A549 (cell line): ENCODE results near the gene TAGAP. TPM values are rescaled to one million over a fixed set of nuclear protein-coding genes. Genes with fewer than 3 reads are reported as not detected.

Source experiments
- ATAC-seq, 2 experiments: fragments of 200-7000 bp in 1 of 2; fragments of >200 bp in 1 of 2; cut with Nextera tagmentation in 1 of 2; cut with Tn5 transposase in 1 of 2; 3 replicates each; pipeline versions ENCODE4 v1.8.0 to v1.9.1; 2018 to 2020; ENCODE audit warnings: mild to moderate bottlenecking in 1 of 2, moderate library complexity in 1 of 2
- CTCF ChIA-PET: fragments of 300-600 bp; sonication (Branson Sonifier 250); formaldehyde crosslinking; extraction: SDS; loops from one replicate; lab custom pipeline; 2021; ENCODE audit warnings: antibody characterized with exemption, inconsistent platforms; lab: Yijun Ruan, JAX
- POLR2A ChIA-PET: fragments of 350-600 bp; formaldehyde crosslinking; extraction: SDS; loops from one replicate; lab custom pipeline; 2021; ENCODE audit warnings: antibody characterized with exemption, inconsistent platforms; lab: Yijun Ruan, JAX
- DNase-seq, 2 experiments: peaks; one replicate each; pipeline versions ENCODE4 v3.0.0 to v3.0.0-alpha.2; 2011 to 2016; ENCODE audit warnings: low read depth in 1 of 2, low spot score in 1 of 2
- FAIRE-seq: peaks from 2 replicates; lab custom pipeline; 2011; peaks lifted over from hg19 to GRCh38; lab: Jason Lieb, UNC
- H3K27ac ChIP-seq, 2 experiments: fragments of >200 bp; sonication (Bioruptor Twin); formaldehyde crosslinking; 3 replicates each; pipeline ENCODE4 v1.5.1; 2016 to 2017
- H3K4me1 ChIP-seq: fragments of >200 bp; sonication (Bioruptor Twin); formaldehyde crosslinking; 3 replicates; pipeline ENCODE4 v1.6.1; 2016
- H3K4me2 ChIP-seq: fragments of >200 bp; sonication (Bioruptor Twin); formaldehyde crosslinking; 3 replicates; pipeline ENCODE4 v1.6.1; 2016
- H3K4me3 ChIP-seq: fragments of >200 bp; sonication (Bioruptor Twin); formaldehyde crosslinking; 3 replicates; pipeline ENCODE4 v1.5.1; 2016
- H3K9me3 ChIP-seq: fragments of >200 bp; sonication (Bioruptor Twin); formaldehyde crosslinking; 3 replicates; pipeline ENCODE4 v1.6.1; 2016
- ATOH8 ChIP-seq: fragments of 250-450 bp; sonication (Bioruptor Pico); IDR thresholded peaks from 2 replicates; pipeline ENCODE4 v1.5.0; 2020; ENCODE audit warnings: low read depth, mild to moderate bottlenecking, moderate library complexity
- BCL3 ChIP-seq: fragments of >200 bp; sonication (Bioruptor Twin); formaldehyde crosslinking; IDR thresholded peaks from 3 replicates; pipeline ENCODE4 v1.6.1; 2016
- BHLHE40 ChIP-seq: IDR thresholded peaks from 2 replicates; pipeline ENCODE4 v1.6.1; 2012; ENCODE audit warnings: low read depth, low read length, inconsistent platforms
- CBX2 ChIP-seq: fragments of 200-600 bp; sonication (generic); IDR thresholded peaks from 2 replicates; pipeline ENCODE4 v1.6.1; 2016; ENCODE audit warnings: low read depth, mild to moderate bottlenecking, borderline replicate concordance
- CEBPB ChIP-seq, 2 experiments: fragments of >200 bp in 1 of 2; sonication (Bioruptor Twin) in 1 of 2; formaldehyde crosslinking in 1 of 2; IDR thresholded peaks; 2 replicates each; pipeline ENCODE4 v1.6.1; 2012 to 2016
- CHD2 ChIP-seq: fragments of 150-350 bp; IDR thresholded peaks from 2 replicates; pipeline ENCODE4 v1.6.1; 2014; ENCODE audit warnings: low read length; ENCODE audit not compliant: partially characterized antibody
- CTCF ChIP-seq: fragments of >200 bp; sonication (Bioruptor Twin); formaldehyde crosslinking; IDR thresholded peaks from 3 replicates; pipeline ENCODE4 v1.5.1; 2016
- E2F6 ChIP-seq: IDR thresholded peaks from 2 replicates; pipeline ENCODE4 v1.6.1; 2012; ENCODE audit warnings: low read depth, borderline replicate concordance
- EHF ChIP-seq: fragments of 250-450 bp; sonication (Bioruptor Pico); IDR thresholded peaks from 2 replicates; pipeline ENCODE4 v1.5.0; 2020; ENCODE audit warnings: mild to moderate bottlenecking
- EHMT2 ChIP-seq: fragments of 200-600 bp; sonication (generic); IDR thresholded peaks from 2 replicates; pipeline ENCODE4 v1.6.1; 2016; ENCODE audit warnings: antibody characterized with exemption, low read depth, mild to moderate bottlenecking, moderate library complexity
- ELK1 ChIP-seq: fragments of 150-350 bp; IDR thresholded peaks from 2 replicates; pipeline ENCODE4 v1.6.1; 2014; ENCODE audit warnings: low read depth, mild to moderate bottlenecking, low read length
- FOSB ChIP-seq: fragments of 250-450 bp; sonication (Bioruptor Pico); IDR thresholded peaks from 2 replicates; pipeline ENCODE4 v1.5.0; 2020; ENCODE audit warnings: mild to moderate bottlenecking, moderate library complexity
- HDAC2 ChIP-seq: fragments of 200-600 bp; sonication (generic); IDR thresholded peaks from 2 replicates; pipeline ENCODE4 v1.6.1; 2016
- KDM5A ChIP-seq: fragments of 200-600 bp; sonication (generic); IDR thresholded peaks from 2 replicates; pipeline ENCODE4 v1.6.1; 2016; ENCODE audit warnings: antibody characterized with exemption, mild to moderate bottlenecking
- MAFK ChIP-seq: fragments of 450-650 bp; IDR thresholded peaks from 2 replicates; pipeline ENCODE4 v1.6.1; 2014; ENCODE audit not compliant: partially characterized antibody
- MAZ ChIP-seq: fragments of 150-350 bp; IDR thresholded peaks from 2 replicates; pipeline ENCODE4 v1.6.1; 2014; ENCODE audit warnings: antibody characterized with exemption, low read depth, low read length, borderline replicate concordance
- NFE2L2 ChIP-seq: fragments of 150-350 bp; conservative IDR thresholded peaks from 2 replicates; pipeline ENCODE4 v1.6.1; 2014; ENCODE audit warnings: low read length
- NPAS2 ChIP-seq: fragments of 250-450 bp; sonication (Bioruptor Pico); IDR thresholded peaks from 2 replicates; pipeline ENCODE4 v1.8.0; 2022; ENCODE audit warnings: mild to moderate bottlenecking, moderate library complexity, borderline replicate concordance
- NR3C1 ChIP-seq: fragments of >200 bp; sonication (Bioruptor Twin); formaldehyde crosslinking; IDR thresholded peaks from 3 replicates; pipeline ENCODE4 v1.6.1; 2017
- PBX3 ChIP-seq: IDR thresholded peaks from 2 replicates; pipeline ENCODE4 v1.6.1; 2012
- RCOR1 ChIP-seq: fragments of 150-350 bp; IDR thresholded peaks from 2 replicates; pipeline ENCODE4 v1.6.1; 2014; ENCODE audit warnings: antibody characterized with exemption, low read length, low read depth
- RFX5 ChIP-seq: fragments of 450-650 bp; IDR thresholded peaks from 2 replicates; pipeline ENCODE4 v1.7.1; 2014; ENCODE audit warnings: antibody characterized with exemption, mild to moderate bottlenecking, moderate library complexity
- RNF2 ChIP-seq: fragments of 200-600 bp; sonication (generic); IDR thresholded peaks from 2 replicates; pipeline ENCODE4 v1.6.1; 2016; ENCODE audit warnings: low read depth, mild to moderate bottlenecking, antibody characterized with exemption, moderate library complexity, borderline replicate concordance
- SMC3 ChIP-seq: fragments of >200 bp; sonication (Bioruptor Twin); formaldehyde crosslinking; IDR thresholded peaks from 3 replicates; pipeline ENCODE4 v1.6.1; 2018; ENCODE audit warnings: inconsistent platforms
- SREBF2 ChIP-seq: fragments of 450-650 bp; IDR thresholded peaks from 2 replicates; pipeline ENCODE4 v1.6.1; 2014; ENCODE audit warnings: mild to moderate bottlenecking, moderate library complexity
- USF2 ChIP-seq: fragments of 450-650 bp; IDR thresholded peaks from 2 replicates; pipeline ENCODE4 v1.6.1; 2014; ENCODE audit warnings: antibody characterized with exemption
- ZNF302 ChIP-seq: fragments of 250-450 bp; sonication (Bioruptor Pico); IDR thresholded peaks from 2 replicates; pipeline ENCODE4 v1.9.0; 2021; ENCODE audit warnings: inconsistent platforms, mild to moderate bottlenecking, moderate library complexity
- ZSCAN20 ChIP-seq: fragments of 250-450 bp; sonication (Bioruptor Pico); IDR thresholded peaks from 2 replicates; pipeline ENCODE4 v1.8.0; 2022; ENCODE audit warnings: mild to moderate bottlenecking, moderate library complexity
- WGBS: methylation state at CpG from one replicate; pipeline ENCODE4 v1.1.6; 2017; ENCODE audit errors: missing lambda C conversion rate; 5-methylcytosine and 5-hydroxymethylcytosine counted together
- polyA plus RNA-seq, 4 experiments: library from polyadenylated mRNA; depleted of rRNA in 3 of 4; stranded (reverse); fragments of >200 nt; fragmentation: RNase III in 1 of 4; extraction: RNeasy Plus Mini Kit Qiagen cat#74134 plus additional on column Dnase treatment in 1 of 4; gene quantifications; 2 replicates in 3 of 4; 3 replicates in 1 of 4; pipeline ENCODE4 v1.2.3, GENCODE V29; 2011 to 2017

TAGAP gene
- polyA plus RNA-seq, 2 of the 4 experiments (the other 2 are of a cell fraction) = not detected

GRCh38 chr6:159059885-159060506 lies 15.2 kb upstream of the TAGAP start:
- no peak for FAIRE-seq
- TF ChIP-seq RNF2 (no peak), CTCF (no peak), CBX2 (no peak), ATOH8 (CRISPR knock-in tag) (no peak), HDAC2 (no peak), RFX5 (no peak), BHLHE40 (no peak), ZNF302 (CRISPR knock-in tag) (no peak), KDM5A (no peak), EHMT2 (no peak), RCOR1 (no peak), SREBF2 (no peak)
- TF ChIP-seq, all 56 proteins: peak for 0
- Histone ChIP-seq H3K4me1 (no peaks in the 10 kb centered on the region), H3K27ac (no peak overlapping the region), H3K9me3 (no peaks in the 10 kb centered on the region; the same call in 1 of the 3 replicates), H3K4me3 (no peak overlapping the region), H3K4me2 (no peak overlapping the region)
- POLR2A ChIA-PET = no interaction called here
- ATAC-seq = no peak
- DNase-seq = no peak
- CTCF ChIA-PET = interaction anchor here (1.2 kb wide), 1 partner anchor 44 kb away, joined by 3 read pairs; no protein-coding TSS in a partner anchor
- 47% methylated on average over 7 of the region's 7 CpGs for WGBS

GRCh38 chr6:159059141-159059540 lies 14.3 kb upstream of the TAGAP start:
- H3K4me1 ChIP-seq = no peaks in the 10 kb centered on the region
- FAIRE-seq = no peak
- ATAC-seq = no peak
- DNase-seq = no peak
- ChIA-PET POLR2A (no interaction called here), CTCF (interaction anchor here (1.2 kb wide), 1 partner anchor 45 kb away, joined by 3 read pairs; no protein-coding TSS in a partner anchor)
- H3K27ac ChIP-seq = no peak overlapping the region
- WGBS = 30% methylated on average over 3 of the region's 3 CpGs
- no peak for TF ChIP-seq SREBF2
- TF ChIP-seq CEBPB (IDR thresholded peaks at IDR 0.05) = no peak
- TF ChIP-seq E2F6 = no peak
- TF ChIP-seq NPAS2 = no peak
- no peak for TF ChIP-seq ELK1
- TF ChIP-seq USF2 = no peak
- no peak for TF ChIP-seq BCL3
- TF ChIP-seq NFE2L2 = no peak
- no peak for TF ChIP-seq FOSB (CRISPR knock-in tag)
- no peak for TF ChIP-seq EHF (CRISPR knock-in tag)
- TF ChIP-seq ATOH8 (CRISPR knock-in tag) = no peak
- no peak for TF ChIP-seq BHLHE40
- no peak for TF ChIP-seq MAFK
- TF ChIP-seq NR3C1 = no peak
- TF ChIP-seq PBX3 = no peak
- TF ChIP-seq ZSCAN20 (CRISPR knock-in tag) = no peak
- TF ChIP-seq SMC3 = no peak
- no peak for TF ChIP-seq MAZ
- TF ChIP-seq CHD2 = no peak
- no peak for TF ChIP-seq RFX5
- no peak overlapping the region for H3K4me2 ChIP-seq
- H3K4me3 ChIP-seq = no peak overlapping the region
- H3K9me3 ChIP-seq = no peaks in the 10 kb centered on the region; the same call in 1 of the 3 replicates
